GM19025 (cell line): ENCODE data around the gene HOXA11.

Source experiments
- ATAC-seq: cut with Tn5 transposase; IDR thresholded peaks from one replicate; pipeline ENCODE4 v1.9.1; 2021; ENCODE audit warnings: mild to moderate bottlenecking, low read depth, moderate library complexity; ENCODE audit not compliant: unreplicated experiment

The HOXA11 gene

DNA sequence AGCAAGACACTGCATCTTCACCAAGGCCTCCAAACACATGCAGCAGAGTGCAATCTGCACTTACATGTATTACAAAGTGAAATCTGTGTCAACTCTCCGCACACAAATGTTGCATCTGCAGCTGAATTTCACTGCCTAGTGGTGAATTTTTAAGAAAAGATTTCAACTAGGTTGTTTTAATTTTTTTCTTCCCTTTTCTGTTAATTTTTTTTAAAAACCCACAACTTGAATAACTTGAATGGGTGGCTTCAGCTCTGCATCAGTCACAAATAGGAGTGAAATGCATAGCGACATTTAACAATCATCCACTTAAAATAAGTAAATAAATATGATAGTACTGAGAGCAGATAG lies 8.9 kb upstream of the HOXA11 start:
- ATAC-seq: no peak

DNA sequence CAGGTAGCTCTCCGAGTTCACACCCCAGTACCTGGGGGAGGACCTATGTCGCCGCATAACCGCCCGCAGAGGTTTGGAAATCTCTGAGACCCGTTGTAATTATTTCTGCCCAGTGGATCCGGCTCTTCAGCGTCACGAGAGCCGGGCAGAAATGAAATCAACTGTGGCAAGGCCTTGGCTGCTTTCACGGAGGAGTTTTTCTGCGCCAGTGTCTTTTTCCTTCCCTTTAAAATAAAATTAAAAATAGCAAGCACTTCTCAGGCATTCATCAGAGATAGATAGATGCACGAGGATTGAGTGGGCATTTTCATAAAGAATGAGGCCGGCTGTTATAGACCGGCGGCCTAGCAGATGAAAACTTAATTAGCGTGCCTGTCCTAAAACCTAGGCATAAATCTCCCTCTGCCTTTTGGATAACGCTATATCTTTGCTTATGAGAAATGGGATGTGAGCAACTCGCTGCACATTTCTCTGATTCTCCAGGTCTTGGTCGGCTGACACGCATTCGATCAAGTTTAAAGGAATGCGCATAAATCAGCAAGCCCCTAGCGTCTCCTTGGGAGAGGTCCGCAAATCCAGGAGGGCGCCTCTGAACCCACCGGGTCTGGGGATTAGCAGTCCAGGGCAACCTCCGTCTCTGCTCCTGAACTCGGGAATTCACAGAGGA lies 8.4 kb upstream of the HOXA11 start:
- ATAC-seq: no peak

DNA sequence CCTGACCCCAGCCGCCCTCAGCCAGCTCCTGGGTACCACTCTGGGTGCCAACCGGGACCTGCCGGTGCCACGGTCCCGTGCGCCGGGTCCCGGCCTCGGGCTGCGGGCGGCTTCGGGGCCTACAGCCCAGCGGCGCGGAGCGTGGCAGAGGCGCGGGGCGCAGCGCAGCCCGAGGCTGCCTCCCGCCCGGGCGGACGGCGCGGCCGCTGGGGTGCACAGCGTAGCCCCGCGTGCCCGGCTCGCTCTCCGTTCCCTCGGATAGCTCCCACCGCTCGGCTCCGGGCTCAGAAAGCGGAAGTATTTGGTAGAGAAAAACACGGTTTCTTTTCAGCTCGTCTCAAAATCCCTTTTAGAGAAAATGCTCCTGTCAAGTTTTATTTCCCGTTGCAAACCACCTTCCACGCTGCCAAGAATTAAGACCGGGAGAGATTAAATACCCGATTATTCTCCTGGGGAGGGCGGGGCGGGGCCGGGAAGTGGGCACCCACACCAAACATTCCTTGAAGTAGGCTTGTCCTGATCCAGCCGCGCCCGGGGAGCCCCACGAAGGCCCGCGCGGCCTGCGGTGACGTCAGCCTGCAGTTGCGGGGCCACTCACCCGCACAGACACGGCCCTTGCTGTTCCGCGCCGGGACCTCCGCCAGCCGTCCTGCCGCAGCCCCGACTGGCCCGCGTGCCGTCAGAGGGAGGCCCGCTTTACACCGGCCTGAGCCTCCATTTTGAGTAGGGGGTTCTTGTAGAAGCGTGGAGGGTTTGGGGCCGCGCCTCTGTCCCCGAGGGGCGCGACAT lies 7.7 kb upstream of the HOXA11 start:
- no peak for ATAC-seq

DNA sequence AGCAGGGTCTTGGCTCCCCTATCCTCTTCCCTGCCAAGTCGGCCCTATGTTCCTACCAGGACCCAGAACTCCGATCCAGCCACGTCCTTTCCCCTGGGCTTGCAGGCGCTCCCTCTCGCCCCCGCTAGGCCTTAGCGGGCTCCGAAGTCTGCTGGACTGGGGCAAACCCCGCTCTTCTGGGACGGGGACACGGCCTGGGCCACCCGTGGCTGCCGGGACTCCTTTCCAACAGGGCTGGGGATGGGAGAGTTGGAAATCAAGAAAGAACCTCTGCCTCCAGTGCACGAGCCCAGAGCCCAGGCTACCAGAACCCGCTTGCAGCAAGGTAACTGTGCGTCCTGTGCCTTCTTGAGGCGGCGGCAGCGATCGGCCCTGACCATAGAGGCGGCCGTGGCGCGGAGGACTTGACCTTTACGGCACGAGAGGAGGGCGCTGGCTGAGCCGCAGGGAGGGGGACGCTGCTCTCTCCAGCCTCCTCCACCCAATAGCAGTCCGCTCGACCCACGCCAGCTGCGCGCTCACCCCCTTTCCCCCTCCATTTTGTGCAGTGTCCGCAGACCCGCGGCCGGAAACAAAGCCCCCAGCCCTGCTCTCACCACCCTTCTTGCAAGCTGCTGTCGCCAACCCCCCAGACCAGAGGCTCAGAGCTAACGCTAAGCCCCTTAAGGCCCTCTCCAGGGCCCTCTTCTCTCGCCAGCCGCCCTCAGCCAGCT lies 7.0 kb upstream of the HOXA11 start:
- no peak for ATAC-seq

DNA sequence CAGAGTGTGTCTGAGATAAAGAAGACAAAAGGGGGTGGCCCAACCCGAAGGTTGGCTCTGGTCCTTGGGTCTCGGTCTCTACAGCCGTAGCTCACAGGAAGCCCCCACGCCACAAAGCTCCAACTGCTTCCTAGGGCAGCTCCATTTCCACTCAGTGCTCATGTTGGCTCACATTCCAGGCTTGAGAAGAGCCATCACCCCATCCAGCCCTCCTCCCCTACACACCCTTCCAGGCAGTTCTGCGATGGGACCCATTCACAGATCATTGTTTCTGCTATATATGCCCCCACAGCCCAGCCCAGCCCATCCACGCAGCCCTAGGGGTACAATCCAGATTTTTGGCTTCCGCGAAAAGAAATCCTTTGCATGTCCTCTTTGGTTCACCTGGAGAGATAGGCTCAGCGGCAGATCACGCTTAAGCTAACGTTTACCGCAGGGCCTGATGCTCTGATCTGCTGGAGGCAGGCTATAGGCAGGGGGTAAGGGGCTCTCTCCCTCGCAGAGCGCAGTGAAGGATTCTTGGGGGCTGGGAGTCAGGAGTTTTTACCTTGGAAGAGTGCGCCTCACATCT lies 6.2 kb upstream of the HOXA11 start:
- ATAC-seq: no peak

DNA sequence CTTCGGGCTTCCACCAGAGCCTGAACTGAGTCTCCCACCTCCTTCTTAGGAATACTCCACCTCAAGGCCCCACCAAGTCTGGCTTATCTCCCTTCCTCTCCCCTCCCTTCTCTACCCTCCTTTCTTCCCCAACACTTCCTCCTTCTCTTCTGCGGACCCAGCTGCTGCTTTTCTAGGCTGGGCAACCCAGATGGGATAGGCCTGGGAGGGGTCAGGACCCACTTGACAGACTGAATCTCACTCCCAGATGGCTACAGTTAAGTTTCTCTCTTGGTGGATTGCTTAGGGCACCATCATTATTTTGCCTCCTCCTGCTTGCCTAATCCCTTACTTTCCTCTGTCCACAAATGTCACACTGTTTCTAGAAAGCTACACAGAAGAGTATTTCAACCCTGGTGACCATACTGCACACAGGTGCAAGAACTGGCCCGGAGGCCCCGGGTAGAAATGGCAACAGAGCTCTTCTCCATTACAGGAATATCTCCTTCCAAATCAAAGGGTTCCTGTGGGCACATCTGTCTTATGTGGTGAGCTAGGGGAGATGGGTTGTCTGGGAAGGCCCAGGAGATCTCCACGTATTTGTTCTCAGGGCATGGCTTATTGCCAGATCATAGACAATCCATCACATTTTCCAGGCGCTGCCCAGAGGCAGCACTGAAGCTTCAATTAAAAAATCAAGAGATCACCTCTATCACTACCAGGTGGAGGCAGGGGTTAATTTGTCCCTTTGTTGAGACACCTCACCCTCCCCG lies 5.1 kb upstream of the HOXA11 start:
- no peak for ATAC-seq

DNA sequence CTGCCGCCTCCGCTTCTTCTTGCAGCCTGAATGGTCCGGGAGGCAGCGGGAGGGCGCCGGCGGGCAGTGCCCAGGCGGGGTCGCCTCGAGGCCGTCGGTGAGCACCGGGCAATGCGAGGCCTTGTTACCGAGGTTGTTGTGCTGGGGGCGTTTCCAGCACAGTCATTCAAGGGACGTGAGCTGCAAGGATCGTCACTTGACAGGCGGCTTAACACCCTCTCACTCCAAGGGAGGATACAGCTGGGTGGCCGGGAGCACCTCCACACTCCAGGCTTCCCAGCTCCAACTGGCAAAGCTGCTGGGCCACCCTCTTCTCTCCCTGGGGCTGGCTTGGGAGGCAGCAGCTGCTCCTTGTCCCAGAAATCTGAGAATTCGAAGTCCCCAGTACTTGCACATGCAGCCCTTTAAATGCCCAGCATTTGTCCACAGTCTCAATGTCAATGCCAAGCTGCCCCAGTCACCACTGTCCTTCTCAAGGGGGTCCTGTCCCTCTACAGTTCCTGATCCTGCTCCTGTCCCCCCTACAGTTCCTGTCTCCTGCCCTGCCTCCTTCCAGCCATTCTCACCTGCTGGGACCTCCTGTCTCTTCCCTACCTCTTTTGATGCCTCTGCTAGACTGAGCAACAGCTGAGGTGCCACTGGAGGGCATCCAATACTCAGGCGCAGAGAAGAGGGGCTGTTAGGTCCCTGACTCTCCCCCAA lies 4.4 kb upstream of the HOXA11 start:
- no peak for ATAC-seq

DNA sequence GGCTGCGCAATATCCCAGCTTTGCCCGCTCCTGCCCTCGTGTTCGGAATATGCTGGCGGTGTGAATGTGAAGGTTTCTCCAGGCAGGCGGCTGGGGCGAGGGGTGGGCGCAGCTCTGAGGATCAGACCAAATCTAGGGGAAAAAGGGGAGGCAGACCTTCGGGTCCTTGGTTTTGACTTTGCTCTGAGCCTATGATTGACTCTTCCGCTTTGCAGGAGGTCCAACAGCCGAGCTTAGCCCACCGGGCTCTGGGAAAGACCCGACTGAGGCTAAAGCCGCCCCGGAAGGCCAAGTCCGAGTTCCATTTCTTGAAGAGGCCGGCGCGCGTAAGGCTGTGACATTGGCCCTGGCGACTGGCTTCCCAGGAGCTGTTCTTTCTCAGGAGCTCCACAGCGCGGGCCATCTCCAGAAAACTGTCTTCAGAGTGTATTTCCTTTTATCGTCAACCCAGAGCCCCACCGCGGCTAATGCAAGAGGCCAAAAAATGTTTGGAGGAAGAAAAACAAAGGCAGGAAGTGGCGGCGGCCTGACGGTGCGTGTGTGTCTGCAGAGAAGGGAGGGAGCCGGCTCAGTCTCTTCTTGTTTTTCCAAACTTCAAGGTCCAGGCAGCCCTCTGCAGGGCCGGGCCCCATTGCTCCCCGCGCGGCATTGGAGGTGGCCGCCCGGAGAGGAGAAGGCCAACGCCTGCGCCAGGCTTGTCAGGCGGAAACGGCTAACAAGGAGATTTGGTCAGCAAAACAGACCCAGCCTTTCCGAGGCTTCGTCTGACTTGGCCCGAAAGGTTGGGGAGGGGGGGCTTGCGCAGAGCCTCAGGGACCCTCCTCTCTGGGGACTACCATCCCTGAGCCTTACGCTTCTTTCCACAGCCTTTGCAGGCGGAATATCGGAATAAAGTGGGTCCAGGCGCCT lies 3.6 kb upstream of the HOXA11 start:
- no peak for ATAC-seq

DNA sequence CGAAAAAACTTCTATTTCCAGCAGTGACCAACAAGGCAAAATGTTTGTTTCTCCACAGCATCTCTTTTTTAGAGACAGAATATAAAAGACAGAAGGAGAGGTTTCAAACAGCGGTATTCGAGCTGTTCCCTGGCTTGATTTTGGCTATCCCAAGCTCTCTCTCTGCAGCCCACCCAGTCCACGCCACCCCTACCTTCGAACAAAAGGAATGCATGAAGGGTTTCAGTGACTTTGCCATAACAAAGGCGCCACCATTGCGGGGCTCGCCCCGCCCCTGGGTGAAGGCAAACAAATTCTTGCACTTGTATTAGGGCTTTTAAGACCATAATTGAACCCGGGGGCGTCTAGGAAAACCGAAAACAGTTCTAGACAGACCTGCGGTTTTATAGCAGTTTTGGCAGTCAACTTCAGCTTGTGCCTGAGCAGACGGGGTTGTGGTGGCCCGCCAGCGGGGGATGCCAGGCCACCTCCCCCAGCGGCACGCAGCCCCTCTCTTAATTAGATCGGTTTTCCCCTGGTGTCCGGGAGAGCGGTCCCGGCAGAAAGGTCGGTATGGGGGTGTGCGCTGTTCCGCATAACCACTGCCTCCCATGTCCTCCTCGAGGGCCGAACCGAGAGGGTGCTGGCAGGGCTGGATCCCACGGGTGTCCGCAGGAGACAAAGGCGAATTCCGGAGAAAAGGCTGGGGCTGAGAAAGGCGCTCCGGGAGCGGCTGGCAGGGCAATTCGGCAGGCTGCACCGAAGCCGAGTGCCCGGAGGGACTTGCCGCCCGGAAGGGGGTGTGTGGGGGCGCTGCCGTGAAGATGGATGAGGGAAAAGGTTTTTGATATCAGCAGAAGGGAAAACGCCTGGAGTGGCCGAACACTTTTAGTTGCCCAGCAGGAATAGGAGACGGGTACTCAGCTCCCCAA lies 2.7 kb upstream of the HOXA11 start:
- ATAC-seq: no peak

DNA sequence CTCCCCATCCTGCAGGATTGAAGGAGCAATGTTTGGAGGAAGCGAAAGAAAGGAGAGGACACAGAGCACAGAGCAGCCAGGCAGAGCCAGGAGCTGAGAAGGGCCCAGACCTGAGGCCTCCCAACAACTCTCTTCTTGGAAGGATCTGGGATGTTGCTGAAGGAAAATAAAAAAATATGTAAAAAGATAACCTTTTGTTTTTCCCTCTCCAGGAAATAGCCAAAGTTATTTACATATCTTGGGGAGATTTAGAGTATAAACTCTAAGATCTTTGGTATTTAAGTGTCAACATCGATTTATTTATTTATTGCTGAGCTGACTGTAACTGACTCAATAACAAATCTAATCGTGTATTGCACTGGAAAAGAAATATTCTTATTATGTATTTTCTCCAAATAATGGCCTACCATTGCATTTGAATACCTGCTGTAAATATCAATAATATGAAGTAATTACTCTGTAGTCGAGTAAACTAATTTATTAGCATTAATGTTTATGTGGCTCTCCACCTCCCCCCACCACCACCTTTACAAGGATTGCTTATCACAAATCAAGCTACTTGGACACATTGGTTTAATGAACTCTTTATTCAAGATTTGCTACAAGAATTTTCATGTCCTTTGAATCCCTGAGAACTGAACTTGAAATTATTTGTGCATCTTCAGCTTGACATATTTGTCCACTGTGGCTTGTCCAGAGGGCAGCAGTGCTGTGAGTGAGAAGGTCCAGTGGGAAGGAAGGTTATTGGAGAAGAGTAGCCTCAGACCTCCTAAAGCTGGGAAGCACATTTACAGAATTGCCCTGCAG lies 1.8 kb upstream of the HOXA11 start:
- ATAC-seq: no peak

DNA sequence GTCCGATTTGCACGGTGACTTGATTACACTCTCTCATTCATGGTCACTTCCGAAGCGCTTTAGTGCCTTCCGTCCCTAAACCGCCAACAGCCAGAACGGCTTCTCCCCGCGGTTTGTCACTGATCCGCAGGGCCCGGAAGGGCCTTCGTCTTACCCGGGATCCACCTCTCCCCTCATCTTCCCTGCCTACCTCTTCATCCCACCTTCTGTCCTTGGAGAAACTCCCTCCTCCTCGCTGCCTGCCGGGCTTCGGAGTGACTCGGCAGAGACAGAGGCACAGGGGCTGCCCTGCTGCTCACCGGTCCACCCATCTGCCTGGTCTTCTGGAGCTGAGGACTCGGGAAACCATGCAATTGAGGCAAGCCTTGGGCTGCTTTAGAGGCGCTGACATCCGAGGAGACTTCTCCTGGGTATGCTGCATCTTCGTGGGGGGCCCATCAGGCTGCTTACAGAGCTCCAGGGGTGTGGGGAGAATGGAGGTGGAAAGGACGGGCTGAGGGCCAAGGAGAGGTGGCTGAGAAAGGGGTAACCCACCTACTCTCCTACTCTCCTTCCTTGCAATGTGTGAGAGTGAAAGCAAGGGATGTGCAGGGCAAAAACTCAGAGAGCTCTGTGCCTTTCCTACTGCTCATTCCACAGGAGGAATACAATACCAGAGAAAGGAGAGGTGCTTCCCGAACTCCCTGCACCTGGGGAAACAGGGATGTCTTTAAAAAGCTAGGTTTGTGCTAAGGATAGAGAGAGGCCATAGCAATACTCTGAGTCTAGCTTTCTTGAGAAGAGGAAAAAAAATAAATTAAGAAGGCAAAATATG lies 1.0 kb upstream of the HOXA11 start:
- no peak for ATAC-seq

DNA sequence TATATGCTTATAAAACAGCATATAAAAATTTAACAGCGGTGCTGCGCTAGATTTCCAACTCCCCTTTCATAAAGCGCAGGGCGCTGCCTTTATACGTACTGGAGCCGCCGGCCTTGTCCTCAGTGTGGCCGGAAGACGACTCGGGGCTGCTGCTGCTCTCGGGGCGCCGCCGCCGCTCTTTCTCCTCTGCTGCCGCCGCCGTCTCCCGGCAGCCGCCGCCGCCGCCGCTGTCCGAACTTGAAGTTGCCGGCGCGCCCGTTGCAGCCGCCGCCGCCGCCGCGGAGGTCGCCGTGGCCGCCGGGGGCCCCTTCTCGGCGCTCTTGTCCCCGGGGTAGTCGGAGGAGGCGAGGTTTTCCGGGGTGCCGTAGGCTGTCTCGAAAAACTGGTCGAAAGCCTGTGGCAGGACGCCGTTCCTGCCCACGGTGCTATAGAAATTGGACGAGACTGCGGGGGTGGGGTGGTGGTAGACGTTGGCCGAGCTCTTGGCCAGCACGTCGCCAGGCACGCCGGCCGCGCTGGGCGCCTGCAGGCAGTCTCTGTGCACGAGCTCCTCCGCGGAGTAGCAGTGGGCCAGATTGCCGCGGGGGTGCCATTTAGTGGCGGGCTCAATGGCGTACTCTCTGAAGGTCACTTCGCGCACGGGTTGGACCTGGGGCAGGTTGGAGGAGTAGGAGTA lies 557 bp downstream of the HOXA11 start:
- no peak for ATAC-seq

DNA sequence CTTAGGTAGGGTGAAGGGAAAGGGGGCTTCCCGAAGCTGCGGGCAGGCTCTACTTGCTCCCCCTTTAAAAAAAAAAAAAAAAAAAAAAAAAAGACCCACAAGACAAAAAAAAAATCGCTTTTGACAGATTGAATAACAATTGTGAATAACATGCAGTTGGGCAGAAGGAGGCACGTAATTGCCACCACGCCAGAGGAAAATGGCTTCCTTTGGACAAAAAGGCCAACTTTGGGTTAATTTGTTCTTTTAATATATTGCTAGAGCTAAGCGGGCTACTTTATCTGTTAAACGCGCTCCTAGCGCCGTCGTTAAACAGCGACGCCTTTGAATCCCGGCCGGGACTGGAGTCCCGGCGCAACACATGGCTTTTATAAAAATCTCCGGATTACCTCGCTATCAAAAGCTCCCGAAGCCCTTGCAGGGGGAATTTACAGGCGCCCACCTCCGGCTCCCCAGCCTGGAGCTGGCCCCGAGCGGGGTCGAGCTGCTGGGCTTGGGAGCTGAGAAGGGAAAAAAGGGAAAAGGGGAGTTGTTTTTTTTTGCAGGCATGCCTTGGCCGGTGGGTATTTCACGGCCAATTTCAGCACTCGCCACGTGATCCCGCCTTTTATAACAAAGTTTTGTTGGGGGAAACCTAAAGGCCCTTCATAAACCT lies 1.2 kb downstream of the HOXA11 start:
- no peak for ATAC-seq

DNA sequence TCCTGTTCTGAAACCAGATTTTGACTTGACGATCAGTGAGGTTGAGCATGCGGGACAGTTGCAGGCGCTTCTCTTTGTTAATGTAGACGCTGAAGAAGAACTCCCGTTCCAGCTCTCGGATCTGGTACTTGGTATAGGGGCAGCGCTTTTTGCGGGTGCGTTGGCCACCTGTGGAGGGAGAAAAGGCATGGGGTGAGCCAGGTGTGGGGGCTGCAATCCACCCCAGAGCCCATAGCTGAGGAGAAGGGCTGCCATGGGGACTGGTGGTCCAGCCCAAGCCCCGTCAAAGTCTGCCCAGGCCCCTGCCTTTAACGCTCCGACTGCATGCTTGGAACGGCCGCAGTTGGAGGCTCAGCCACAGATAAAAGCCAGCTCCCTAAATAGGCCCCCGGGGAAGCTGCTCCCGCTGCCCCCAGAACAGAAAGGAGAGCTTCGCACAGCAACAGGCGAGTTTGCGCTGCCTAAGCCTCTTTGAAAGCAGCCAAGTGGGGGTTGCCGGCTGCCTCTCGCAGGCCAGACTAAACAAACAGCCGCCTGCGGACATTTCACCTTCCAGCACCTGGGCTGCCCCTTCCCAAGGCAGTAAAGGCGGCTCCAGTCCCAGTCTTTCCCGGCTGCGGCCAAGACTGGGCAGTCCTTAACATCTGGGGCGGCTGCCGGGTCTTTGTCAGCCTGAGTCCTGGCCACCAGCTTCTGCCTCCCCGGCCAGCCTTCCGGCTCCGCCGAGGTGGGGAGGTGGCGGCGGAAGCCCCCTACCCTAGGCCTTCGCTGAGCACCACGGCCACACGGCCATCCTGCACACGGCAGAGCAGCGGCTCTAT lies 2.0 kb downstream of the HOXA11 start:
- no peak for ATAC-seq
